Fibroblast of skin of back (primary cell): Measurements from ENCODE around the gene TFEB.

Source experiments
- DNase-seq: peaks from one replicate; pipeline ENCODE4 v3.0.0-alpha.2; 2013

Gene TFEB

GRCh38 chr6:41736800-41737555 is 1.6 kb upstream of the TFEB start:
- no peak for DNase-seq

GRCh38 chr6:41736186-41736733 is 852 bp upstream of the TFEB start:
- no peak for DNase-seq

- peak; percentile 74 for DNase-seq
Measured at GRCh38 chr6:41734666-41735426, 562 bp downstream of the TFEB start.

GRCh38 chr6:41733707-41734665 is 1.4 kb downstream of the TFEB start:
- peak; percentile 68 for DNase-seq

GRCh38 chr6:41733360-41733706 is 2.1 kb downstream of the TFEB start:
- DNase-seq = no peak

- no peak for DNase-seq
Measured at GRCh38 chr6:41732591-41733359, 2.6 kb downstream of the TFEB start.

- DNase-seq = no peak
Measured at GRCh38 chr6:41732149-41732548, 3.3 kb downstream of the TFEB start.

- DNase-seq = no peak
Measured at GRCh38 chr6:41731561-41732086, 3.8 kb downstream of the TFEB start.

GRCh38 chr6:41730531-41731436 is 4.6 kb downstream of the TFEB start:
- peak; percentile 36 for DNase-seq

GRCh38 chr6:41729624-41730023 is 5.8 kb downstream of the TFEB start:
- DNase-seq = no peak

GRCh38 chr6:41728954-41729353 is 6.5 kb downstream of the TFEB start:
- DNase-seq = no peak

GRCh38 chr6:41728073-41728936 is 7.1 kb downstream of the TFEB start:
- DNase-seq = no peak

- DNase-seq = no peak
Measured at GRCh38 chr6:41727705-41728072, 7.7 kb downstream of the TFEB start.

- DNase-seq = no peak
Measured at GRCh38 chr6:41726876-41727275, 8.5 kb downstream of the TFEB start.

GRCh38 chr6:41724586-41725501 is 10.6 kb downstream of the TFEB start:
- no peak for DNase-seq

GRCh38 chr6:41724228-41724580 is 11.2 kb downstream of the TFEB start:
- DNase-seq = no peak

- peak; percentile 88 for DNase-seq
Measured at GRCh38 chr6:41723530-41724227, 11.7 kb downstream of the TFEB start.
